ENCODE results near the gene PHGDH.
"Not testable (repeated sequence)": the region's sequence is repeated elsewhere in the genome, so short reads cannot be mapped to it uniquely, and the experiment has no call there.

Gene PHGDH

DNA sequence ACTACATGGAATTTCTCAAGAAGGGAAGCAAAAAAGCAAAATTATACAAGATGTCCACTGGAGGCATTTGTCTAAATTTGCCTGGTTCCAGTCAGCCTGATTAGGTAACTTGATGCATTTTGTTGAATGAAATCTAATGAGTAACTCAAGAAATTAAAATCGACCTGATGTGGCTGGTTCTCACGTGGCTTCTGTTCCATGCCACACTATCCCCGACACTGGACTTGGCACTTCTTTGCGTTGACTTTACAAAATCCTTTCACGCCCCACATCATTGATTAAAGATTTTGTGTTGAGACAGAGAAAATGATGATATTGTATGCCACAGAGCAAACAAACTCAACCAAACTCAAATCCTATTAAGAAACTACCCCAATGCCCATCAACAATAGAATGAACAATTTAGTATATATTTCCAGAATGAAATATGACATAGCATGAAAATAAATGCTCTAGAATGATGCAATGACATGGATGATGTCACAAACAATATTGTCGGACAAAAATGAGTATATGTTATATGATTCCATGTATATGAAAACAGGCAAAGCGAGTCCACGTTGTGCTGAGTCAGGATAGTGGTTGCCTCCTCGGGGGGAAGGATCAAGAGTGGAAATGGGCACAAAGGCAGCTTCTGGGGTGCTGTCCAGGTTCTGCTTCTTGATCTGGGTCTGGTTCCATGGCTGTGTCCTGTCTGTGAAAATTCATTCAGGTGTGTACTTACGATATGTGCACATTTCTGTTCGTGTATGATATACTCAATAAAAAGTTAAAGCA is 69.9 kb downstream of the PHGDH start:
- no peaks in the 10 kb centered on the region for H3K27me3 ChIP-seq (ENCODE audit: insufficient read depth, low read length)
- no peak overlapping the region for H3K9ac ChIP-seq (ENCODE audit: low read depth, low read length)
- no peak overlapping the region for H3K27ac ChIP-seq (ENCODE audit: low read depth, low read length)
- no peak overlapping the region for H3K4me3 ChIP-seq (ENCODE audit: low read length)
- no peaks in the 10 kb centered on the region for H3K36me3 ChIP-seq (ENCODE audit: insufficient read depth, low read length)
- 87% methylated on average over 10 of the region's 11 CpGs for WGBS
- no peaks in the 10 kb centered on the region for H3K9me3 ChIP-seq (ENCODE audit: insufficient read depth, low read depth, low read length)
- H3K4me1 ChIP-seq (ENCODE audit: insufficient read depth, low read length): peaks cover 7% of the 10 kb centered on the region; the same call in 1 of the 2 replicates

DNA sequence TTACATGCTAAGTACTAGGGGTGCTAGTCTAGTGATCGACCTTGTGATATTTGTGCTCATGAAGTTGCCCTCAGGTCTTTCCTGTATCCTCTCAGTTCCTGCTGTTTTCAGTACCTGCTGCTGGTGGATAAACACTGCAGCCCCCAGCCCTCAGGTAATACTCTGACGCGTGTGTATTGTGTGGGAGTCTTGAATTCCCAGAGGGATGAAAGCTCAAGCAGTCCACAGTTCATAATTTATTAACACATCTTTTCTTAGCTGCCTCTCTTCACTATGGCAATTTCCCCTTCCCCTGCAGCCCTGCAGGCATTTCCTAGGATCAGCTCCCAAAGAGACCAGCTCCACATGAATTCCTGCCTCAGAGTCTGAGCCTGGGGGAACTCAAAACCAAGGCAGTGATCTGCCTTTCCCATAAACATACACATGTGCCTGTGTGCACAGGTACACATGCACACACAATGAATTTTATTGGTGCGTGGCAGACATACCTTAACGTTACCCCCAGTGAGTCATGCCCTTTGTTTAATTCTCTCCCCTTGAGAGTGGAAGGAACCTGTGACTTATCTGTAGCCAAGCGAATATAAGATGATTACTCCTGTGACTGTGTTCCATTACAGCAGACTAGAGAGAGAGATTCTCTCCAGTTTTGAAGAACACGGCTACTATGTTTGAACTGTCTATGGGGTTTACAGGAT is 71.0 kb downstream of the PHGDH start:
- Histone ChIP-seq H3K9ac (ENCODE audit: low read depth, low read length) (no peak overlapping the region), H3K36me3 (ENCODE audit: insufficient read depth, low read length) (no peaks in the 10 kb centered on the region), H3K27ac (ENCODE audit: low read depth, low read length) (no peak overlapping the region), H3K27me3 (ENCODE audit: insufficient read depth, low read length) (no peaks in the 10 kb centered on the region), H3K4me3 (ENCODE audit: low read length) (no peak overlapping the region), H3K9me3 (ENCODE audit: insufficient read depth, low read depth, low read length) (no peaks in the 10 kb centered on the region), H3K4me1 (ENCODE audit: insufficient read depth, low read length) (peaks cover 7% of the 10 kb centered on the region; the same call in 1 of the 2 replicates)
- 81% methylated on average over 6 of the region's 7 CpGs for WGBS

DNA sequence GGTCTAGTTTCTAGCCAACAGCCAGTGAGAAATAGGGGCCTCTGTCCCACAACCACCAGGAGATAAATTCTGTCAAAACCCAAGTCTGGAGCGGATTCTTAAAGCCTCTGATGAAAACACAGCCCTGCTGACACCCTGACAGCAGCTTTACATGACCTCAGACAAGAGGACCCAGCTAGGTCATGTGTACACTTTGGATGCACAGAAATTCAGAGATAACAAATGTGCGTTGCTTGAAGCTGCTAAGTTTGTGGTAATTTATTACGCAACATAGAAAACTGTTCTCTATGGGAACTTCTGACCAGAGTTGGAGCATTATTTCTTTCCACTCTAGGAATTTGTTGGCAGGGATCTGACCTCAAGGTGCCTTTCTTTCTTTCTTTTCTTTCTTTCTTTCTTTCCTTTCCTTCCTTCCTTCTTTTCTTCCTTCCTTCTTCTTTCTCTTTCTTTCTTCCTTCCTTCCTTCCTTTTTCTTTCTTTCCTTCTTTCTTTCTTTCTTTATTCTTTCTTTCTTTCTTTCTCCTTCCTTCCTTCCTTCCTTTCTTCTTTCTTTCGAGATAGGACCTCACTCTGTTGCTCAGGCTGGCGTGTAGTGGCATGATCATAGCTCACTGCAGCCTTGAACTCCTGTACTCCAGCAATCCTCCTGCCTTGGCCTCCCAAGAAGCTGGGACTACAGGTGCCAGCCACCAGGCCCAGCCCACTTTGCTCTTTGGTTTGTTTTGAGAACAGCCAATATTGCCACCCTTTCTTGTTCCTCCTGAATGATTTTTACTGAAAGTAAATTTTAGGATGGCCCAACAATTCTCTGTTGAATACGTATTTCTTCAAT is 71.8 kb downstream of the PHGDH start:
- no peak overlapping the region for H3K27ac ChIP-seq (ENCODE audit: low read depth, low read length)
- no peak overlapping the region for H3K9ac ChIP-seq (ENCODE audit: low read depth, low read length)
- WGBS: 98% methylated on average over 6 of the region's 6 CpGs
- H3K9me3 ChIP-seq (ENCODE audit: insufficient read depth, low read depth, low read length): no peaks in the 10 kb centered on the region
- no peaks in the 10 kb centered on the region for H3K36me3 ChIP-seq (ENCODE audit: insufficient read depth, low read length)
- no peak overlapping the region for H3K4me3 ChIP-seq (ENCODE audit: low read length)
- H3K4me1 ChIP-seq (ENCODE audit: insufficient read depth, low read length): peaks cover 7% of the 10 kb centered on the region; the same call in 1 of the 2 replicates
- H3K27me3 ChIP-seq (ENCODE audit: insufficient read depth, low read length): no peaks in the 10 kb centered on the region

DNA sequence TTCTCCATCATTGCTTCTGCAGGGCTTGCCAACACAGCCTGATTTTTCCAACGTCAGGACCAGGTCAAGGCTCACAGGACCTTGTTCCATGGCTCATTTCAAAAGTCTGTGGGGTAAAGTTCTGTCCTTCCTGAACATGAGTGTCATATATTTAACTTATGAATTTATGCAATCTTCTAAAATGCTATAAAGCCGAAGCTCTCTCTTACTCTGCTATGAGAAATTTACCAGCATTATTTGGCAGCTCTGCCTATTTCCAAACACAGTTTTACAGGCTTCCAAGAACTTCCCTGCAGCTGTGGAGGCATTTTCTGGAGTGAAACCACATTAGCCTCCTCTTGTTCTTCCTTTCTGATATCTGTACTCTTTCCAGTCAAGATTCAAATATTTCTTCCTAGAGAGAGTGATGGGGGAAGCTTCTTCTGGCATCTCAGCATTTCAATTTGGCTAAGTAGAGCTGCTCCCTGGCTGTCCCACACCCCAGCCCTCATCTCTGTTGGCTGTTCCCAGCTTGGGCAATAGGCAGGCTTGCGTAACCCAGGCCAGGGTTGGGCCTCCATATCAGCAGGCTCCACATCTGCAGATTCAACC is 72.6 kb downstream of the PHGDH start:
- H3K9ac ChIP-seq (ENCODE audit: low read depth, low read length): no peak overlapping the region
- no peak overlapping the region for H3K4me3 ChIP-seq (ENCODE audit: low read length)
- WGBS: 94% methylated on average over 3 of the region's 3 CpGs
- H3K36me3 ChIP-seq (ENCODE audit: insufficient read depth, low read length): no peaks in the 10 kb centered on the region
- no peaks in the 10 kb centered on the region for H3K9me3 ChIP-seq (ENCODE audit: insufficient read depth, low read depth, low read length)
- no peak overlapping the region for H3K27ac ChIP-seq (ENCODE audit: low read depth, low read length)
- H3K27me3 ChIP-seq (ENCODE audit: insufficient read depth, low read length): no peaks in the 10 kb centered on the region
- H3K4me1 ChIP-seq (ENCODE audit: insufficient read depth, low read length): peaks cover 7% of the 10 kb centered on the region; the same call in 1 of the 2 replicates

DNA sequence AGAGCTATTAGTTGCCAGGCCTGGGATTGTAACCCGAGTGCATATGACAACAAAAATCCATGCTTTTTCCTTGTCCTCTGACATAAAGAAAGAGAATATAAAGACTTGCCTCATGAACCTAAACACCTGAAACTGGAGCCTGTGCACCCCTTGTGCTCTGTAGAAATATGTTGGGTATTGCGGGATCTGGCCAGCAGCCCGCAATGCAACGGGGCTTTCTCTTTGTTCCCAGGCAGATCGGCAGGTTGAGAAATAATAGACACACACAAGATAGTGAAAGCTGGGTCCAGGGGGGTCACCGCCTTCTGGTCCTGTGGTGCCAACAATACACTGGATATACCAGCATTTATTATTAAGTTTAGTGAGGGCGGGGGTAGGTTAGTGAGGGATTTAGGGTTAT is 74.3 kb downstream of the PHGDH start:
- H3K4me3 ChIP-seq (ENCODE audit: low read length); H3K9ac ChIP-seq (ENCODE audit: low read depth, low read length); H3K9me3 ChIP-seq (ENCODE audit: insufficient read depth, low read depth, low read length); H3K27me3 ChIP-seq (ENCODE audit: insufficient read depth, low read length); H3K36me3 ChIP-seq (ENCODE audit: insufficient read depth, low read length); H3K4me1 ChIP-seq (ENCODE audit: insufficient read depth, low read length); H3K27ac ChIP-seq (ENCODE audit: low read depth, low read length): not testable (repeated sequence)
- 99% methylated on average over 4 of the region's 7 CpGs for WGBS

DNA sequence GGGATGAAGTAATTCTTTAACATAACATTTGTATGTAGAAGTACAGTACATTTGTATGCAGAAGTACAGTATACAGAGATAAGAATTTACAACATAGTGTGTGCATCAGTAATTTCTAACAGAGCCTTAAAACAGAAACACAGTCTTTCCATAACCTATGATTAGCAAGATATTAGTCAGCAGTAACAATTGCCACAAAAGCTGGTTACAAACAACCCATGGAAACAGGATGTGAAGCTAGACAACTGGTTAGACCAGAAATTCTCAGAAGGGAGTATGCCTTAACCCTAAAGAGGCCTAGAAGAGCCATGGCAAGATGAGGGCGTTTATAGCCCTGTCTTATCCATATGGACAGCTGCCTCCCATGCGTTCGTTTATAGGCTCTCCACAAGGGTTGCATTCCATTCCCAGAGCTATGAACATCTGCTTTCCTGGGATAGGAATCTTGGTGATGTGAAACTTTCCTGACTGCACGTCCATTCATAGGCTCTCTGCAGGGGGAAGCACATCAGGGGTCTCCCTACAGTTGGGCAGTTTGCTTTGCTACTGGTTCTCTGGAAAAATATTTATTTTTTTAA is 74.8 kb downstream of the PHGDH start:
- H3K9ac ChIP-seq (ENCODE audit: low read depth, low read length); H3K27ac ChIP-seq (ENCODE audit: low read depth, low read length); H3K27me3 ChIP-seq (ENCODE audit: insufficient read depth, low read length); H3K4me3 ChIP-seq (ENCODE audit: low read length); H3K4me1 ChIP-seq (ENCODE audit: insufficient read depth, low read length); H3K9me3 ChIP-seq (ENCODE audit: insufficient read depth, low read depth, low read length); H3K36me3 ChIP-seq (ENCODE audit: insufficient read depth, low read length): not testable (repeated sequence)
- WGBS: 91% methylated on average over 4 of the region's 4 CpGs

DNA sequence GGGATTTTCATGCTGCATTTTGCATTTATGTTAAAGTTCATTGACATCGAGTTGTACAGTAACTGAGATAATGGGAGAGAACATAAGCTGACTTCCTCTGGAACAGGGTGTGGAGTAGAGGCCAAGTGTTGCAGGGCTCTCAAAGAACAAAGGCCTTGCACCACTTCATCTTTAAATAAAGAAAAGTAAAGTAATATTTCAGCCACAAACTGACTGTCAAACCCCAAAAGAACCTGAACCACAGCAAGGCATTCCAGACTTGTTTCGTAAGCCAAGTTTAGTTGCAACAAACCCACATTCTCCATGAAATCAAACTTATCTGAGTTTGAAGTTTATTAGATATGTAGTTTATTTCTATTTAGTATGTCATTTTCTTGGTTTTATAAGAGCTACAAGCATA is 76.0 kb downstream of the PHGDH start:
- WGBS: 0% methylated on average over 1 of the region's 2 CpGs
- H3K27me3 ChIP-seq (ENCODE audit: insufficient read depth, low read length): no peaks in the 10 kb centered on the region
- no peak overlapping the region for H3K9ac ChIP-seq (ENCODE audit: low read depth, low read length)
- no peaks in the 10 kb centered on the region for H3K36me3 ChIP-seq (ENCODE audit: insufficient read depth, low read length)
- no peak overlapping the region for H3K27ac ChIP-seq (ENCODE audit: low read depth, low read length)
- H3K4me3 ChIP-seq (ENCODE audit: low read length): no peak overlapping the region
- peaks cover 4% of the 10 kb centered on the region; the same call in 1 of the 2 replicates for H3K4me1 ChIP-seq (ENCODE audit: insufficient read depth, low read length)
- H3K9me3 ChIP-seq (ENCODE audit: insufficient read depth, low read depth, low read length): no peaks in the 10 kb centered on the region

DNA sequence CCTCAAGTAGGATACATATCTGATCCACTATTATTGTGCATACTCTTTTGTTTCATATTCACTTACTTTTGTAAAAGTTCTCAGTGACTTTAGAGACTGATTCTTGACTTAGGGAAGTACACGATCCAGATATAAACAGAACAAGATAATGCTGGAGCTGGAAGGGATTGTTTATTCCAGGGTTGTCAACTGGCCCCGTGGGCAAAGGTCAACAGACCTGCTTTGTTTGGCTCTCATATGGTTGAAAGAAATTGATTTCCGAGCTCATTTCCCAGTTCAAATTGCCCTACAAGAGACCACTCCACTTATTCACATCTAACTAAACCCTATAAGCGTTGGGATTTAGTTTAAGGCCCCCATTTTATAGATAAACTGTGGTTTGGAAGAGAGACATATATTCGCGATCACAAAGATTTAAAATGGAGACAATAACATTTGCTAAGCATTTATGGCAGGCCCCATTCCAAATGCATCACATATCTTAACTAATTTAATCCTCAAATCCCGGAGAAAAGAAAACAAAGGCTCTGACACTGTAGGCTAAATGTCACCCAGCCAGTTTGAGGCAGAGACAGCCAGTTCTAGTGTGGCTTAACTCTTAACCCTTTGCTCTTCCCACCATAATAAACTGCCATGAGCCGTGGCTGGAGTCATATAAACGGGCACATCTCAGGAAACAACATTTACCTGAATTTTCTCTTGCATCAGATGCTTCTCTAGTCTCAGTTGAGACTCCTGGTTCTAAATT is 78.9 kb downstream of the PHGDH start:
- Histone ChIP-seq H3K9me3 (ENCODE audit: insufficient read depth, low read depth, low read length) (no peaks in the 10 kb centered on the region), H3K4me3 (ENCODE audit: low read length) (no peak overlapping the region), H3K9ac (ENCODE audit: low read depth, low read length) (no peak overlapping the region), H3K27me3 (ENCODE audit: insufficient read depth, low read length) (no peaks in the 10 kb centered on the region), H3K27ac (ENCODE audit: low read depth, low read length) (no peak overlapping the region), H3K4me1 (ENCODE audit: insufficient read depth, low read length) (peaks cover 4% of the 10 kb centered on the region; the same call in 1 of the 2 replicates), H3K36me3 (ENCODE audit: insufficient read depth, low read length) (no peaks in the 10 kb centered on the region)
- 74% methylated on average over 9 of the region's 9 CpGs for WGBS

DNA sequence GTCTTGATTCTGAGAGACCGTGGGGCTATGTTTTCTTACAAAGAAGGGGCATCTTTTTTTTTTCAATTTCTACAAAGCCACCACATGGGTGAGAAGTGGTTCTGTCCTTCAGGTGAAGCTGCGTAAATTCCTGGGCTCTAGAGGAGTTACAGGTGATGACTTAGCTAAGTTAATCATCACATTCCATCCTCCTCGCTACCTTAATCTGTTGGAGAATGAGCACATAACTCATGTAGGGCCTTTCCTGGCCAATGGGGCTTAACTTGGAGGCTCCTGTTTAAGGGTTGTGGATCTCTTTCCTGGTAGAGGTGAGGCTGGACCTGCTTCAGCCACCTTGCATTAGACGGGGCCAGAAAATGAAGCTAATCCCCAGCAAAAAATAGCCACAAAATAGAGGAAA is 79.6 kb downstream of the PHGDH start:
- H3K9me3 ChIP-seq (ENCODE audit: insufficient read depth, low read depth, low read length): no peaks in the 10 kb centered on the region
- no peaks in the 10 kb centered on the region for H3K36me3 ChIP-seq (ENCODE audit: insufficient read depth, low read length)
- H3K27ac ChIP-seq (ENCODE audit: low read depth, low read length): no peak overlapping the region
- WGBS: 92% methylated on average over 4 of the region's 4 CpGs
- H3K27me3 ChIP-seq (ENCODE audit: insufficient read depth, low read length): no peaks in the 10 kb centered on the region
- no peak overlapping the region for H3K4me3 ChIP-seq (ENCODE audit: low read length)
- H3K4me1 ChIP-seq (ENCODE audit: insufficient read depth, low read length): no peaks in the 10 kb centered on the region
- no peak overlapping the region for H3K9ac ChIP-seq (ENCODE audit: low read depth, low read length)

Data from HUES64 (cell line).